ENCODE results near the gene HEMGN.

GRCh38 chr9:97983589-97984187 lies 45.7 kb upstream of the HEMGN start:
- TF ChIP-seq, protein P1, sequence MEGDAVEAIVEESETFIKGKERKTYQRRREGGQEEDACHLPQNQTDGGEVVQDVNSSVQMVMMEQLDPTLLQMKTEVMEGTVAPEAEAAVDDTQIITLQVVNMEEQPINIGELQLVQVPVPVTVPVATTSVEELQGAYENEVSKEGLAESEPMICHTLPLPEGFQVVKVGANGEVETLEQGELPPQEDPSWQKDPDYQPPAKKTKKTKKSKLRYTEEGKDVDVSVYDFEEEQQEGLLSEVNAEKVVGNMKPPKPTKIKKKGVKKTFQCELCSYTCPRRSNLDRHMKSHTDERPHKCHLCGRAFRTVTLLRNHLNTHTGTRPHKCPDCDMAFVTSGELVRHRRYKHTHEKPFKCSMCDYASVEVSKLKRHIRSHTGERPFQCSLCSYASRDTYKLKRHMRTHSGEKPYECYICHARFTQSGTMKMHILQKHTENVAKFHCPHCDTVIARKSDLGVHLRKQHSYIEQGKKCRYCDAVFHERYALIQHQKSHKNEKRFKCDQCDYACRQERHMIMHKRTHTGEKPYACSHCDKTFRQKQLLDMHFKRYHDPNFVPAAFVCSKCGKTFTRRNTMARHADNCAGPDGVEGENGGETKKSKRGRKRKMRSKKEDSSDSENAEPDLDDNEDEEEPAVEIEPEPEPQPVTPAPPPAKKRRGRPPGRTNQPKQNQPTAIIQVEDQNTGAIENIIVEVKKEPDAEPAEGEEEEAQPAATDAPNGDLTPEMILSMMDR (IDR thresholded peaks at IDR 0.05; ENCODE audit: control extremely low read depth in 1 of 3, insufficient read depth in 1 of 3, low read depth in 1 of 3, low read length in 3 of 3), result no peak
- TF ChIP-seq BRCA1 (IDR thresholded peaks at IDR 0.05; ENCODE audit: low read depth, low read length), result no peak
- TF ChIP-seq TCF12 (IDR thresholded peaks at IDR 0.05; ENCODE audit: low read depth, low read length), result no peak
- TF ChIP-seq ASH2L (IDR thresholded peaks at IDR 0.05; ENCODE audit: low read length), result no peak
- no peak for TF ChIP-seq SP4 (IDR thresholded peaks at IDR 0.05; ENCODE audit: low read length)
- TF ChIP-seq HDAC2 (IDR thresholded peaks at IDR 0.05; ENCODE audit: borderline replicate concordance in 1 of 2, low read depth in 2 of 2, low read length in 2 of 2), result no peak
- peak in 1 of 2 experiments; percentile 13; a peak in 1 of 3 replicates for TF ChIP-seq POLR2A (IDR thresholded peaks at IDR 0.05; ENCODE audit: control extremely low read depth in 1 of 2, low read depth in 2 of 2, low read length in 2 of 2)
- TF ChIP-seq CHD1 (IDR thresholded peaks at IDR 0.05; ENCODE audit: low read depth, low read length), result no peak
- TF ChIP-seq CREB1 (IDR thresholded peaks at IDR 0.05), result no peak
- TF ChIP-seq CBX5 (IDR thresholded peaks at IDR 0.05; ENCODE audit: low read depth, low read length), result no peak
- TF ChIP-seq JUND (IDR thresholded peaks at IDR 0.05; ENCODE audit: low read length), result no peak
